Activated B cell treated with CpG ODN at 0.5 μM for 24 hours (primary cell): ENCODE measurements around the gene CBFA2T3. TPM values are rescaled to one million over a fixed set of nuclear protein-coding genes. Genes with fewer than 3 reads are reported as not detected.

Experiments
- ATAC-seq: fragments of 200-7000 bp; cut with Tn5 transposase; one replicate; pipeline ENCODE4 v1.10.0; 2021; ENCODE audit warnings: low read depth, mild to moderate bottlenecking, moderate library complexity
- CTCF ChIA-PET: fragments of 350-600 bp; sonication (Branson Sonifier 250); formaldehyde crosslinking; loops from one replicate; lab custom pipeline; 2021; ENCODE audit warnings: antibody characterized with exemption; lab: Charles Lee
- POLR2A ChIA-PET: fragments of 350-600 bp; sonication (Branson Sonifier 250); formaldehyde crosslinking; loops from one replicate; lab custom pipeline; 2021; ENCODE audit warnings: antibody characterized with exemption; lab: Charles Lee
- DNase-seq: peaks from one replicate; pipeline ENCODE4 v3.0.0; 2022
- H3K27ac Mint-ChIP-seq: one replicate; pipeline ENCODE4 v1.8.0; 2020; ENCODE audit warnings: mixed read lengths
- H3K27me3 Mint-ChIP-seq: one replicate; pipeline ENCODE4 v1.8.0; 2021; ENCODE audit warnings: mixed read lengths
- H3K36me3 Mint-ChIP-seq: one replicate; pipeline ENCODE4 v1.8.0; 2021; ENCODE audit warnings: low read depth, mixed read lengths
- H3K4me1 Mint-ChIP-seq: one replicate; pipeline ENCODE4 v1.8.0; 2021; ENCODE audit warnings: mixed read lengths
- H3K4me3 Mint-ChIP-seq: one replicate; pipeline ENCODE4 v1.8.0; 2020; ENCODE audit warnings: mild to moderate bottlenecking, mixed read lengths
- H3K9me3 Mint-ChIP-seq: one replicate; pipeline ENCODE4 v1.8.0; 2020; ENCODE audit warnings: mixed read lengths
- CTCF ChIP-seq: fragments of 200-600 bp; IDR thresholded peaks from one replicate; pipeline ENCODE4 v1.8.0; 2022; ENCODE audit warnings: antibody characterized with exemption, mild to moderate bottlenecking
- intact Hi-C: fragments of 100-400 bp; cut with micrococcal nuclease; formaldehyde crosslinking; loops from one replicate; pipeline ENCODE4 v1.15.1; 2024
- total RNA-seq: library from RNA; stranded (reverse); gene quantifications from 2 replicates; pipeline ENCODE4 v1.2.3, GENCODE V29; 2022

The CBFA2T3 gene
- total RNA-seq, 1 donor from 2014 or later: 63.3 TPM

GRCh38 chr16:89023621-89024511 is 46.9 kb upstream of the CBFA2T3 start:
- H3K4me1 Mint-ChIP-seq: peaks cover 4% of the 10 kb centered on the region
- peaks cover 12% of the 10 kb centered on the region for H3K27me3 Mint-ChIP-seq
- ChIA-PET CTCF (no interaction called here), POLR2A (interaction anchor here (1.4 kb wide), 1 partner anchor 14 kb away, joined by 8 read pairs; no protein-coding TSS in a partner anchor)
- no peak for TF ChIP-seq CTCF
- DNase-seq: no peak
- peaks cover 14% of the 10 kb centered on the region for H3K9me3 Mint-ChIP-seq
- H3K36me3 Mint-ChIP-seq: no peaks in the 10 kb centered on the region
- ATAC-seq: no peak
- H3K4me3 Mint-ChIP-seq: no peak overlapping the region
- intact Hi-C loops: no loop called here
- H3K27ac Mint-ChIP-seq: no peak overlapping the region

GRCh38 chr16:89023151-89023551 is 46.1 kb upstream of the CBFA2T3 start:
- ChIA-PET POLR2A (no interaction called here), CTCF (no interaction called here)
- H3K36me3 Mint-ChIP-seq: no peaks in the 10 kb centered on the region
- DNase-seq: no peak
- peaks cover 14% of the 10 kb centered on the region for H3K9me3 Mint-ChIP-seq
- peaks cover 4% of the 10 kb centered on the region for H3K4me1 Mint-ChIP-seq
- no peak for ATAC-seq
- no peak overlapping the region for H3K4me3 Mint-ChIP-seq
- H3K27me3 Mint-ChIP-seq: peaks cover 16% of the 10 kb centered on the region
- no peak for TF ChIP-seq CTCF
- no peak overlapping the region for H3K27ac Mint-ChIP-seq
- intact Hi-C loops: no loop called here

- intact Hi-C loops: no loop called here
- no peak for TF ChIP-seq CTCF
- Mint-ChIP-seq H3K4me1 (peaks cover 4% of the 10 kb centered on the region), H3K36me3 (no peaks in the 10 kb centered on the region), H3K9me3 (peaks cover 11% of the 10 kb centered on the region), H3K27ac (no peak overlapping the region), H3K27me3 (peaks cover 14% of the 10 kb centered on the region), H3K4me3 (no peak overlapping the region)
- ATAC-seq (no peak), DNase-seq (no peak)
- CTCF ChIA-PET: no interaction called here
- POLR2A ChIA-PET: no interaction called here
Measured at GRCh38 chr16:89022051-89022836, 45.2 kb upstream of the CBFA2T3 start.

GRCh38 chr16:89020925-89021595 is 44.1 kb upstream of the CBFA2T3 start:
- intact Hi-C loops: no loop called here
- H3K4me1 Mint-ChIP-seq: no peaks in the 10 kb centered on the region
- ChIA-PET POLR2A (no interaction called here), CTCF (no interaction called here)
- DNase-seq (no peak), ATAC-seq (no peak)
- H3K9me3 Mint-ChIP-seq: peaks cover 2% of the 10 kb centered on the region
- TF ChIP-seq CTCF: no peak
- no peaks in the 10 kb centered on the region for H3K36me3 Mint-ChIP-seq
- no peak overlapping the region for H3K27ac Mint-ChIP-seq
- peaks cover 14% of the 10 kb centered on the region for H3K27me3 Mint-ChIP-seq
- H3K4me3 Mint-ChIP-seq: no peak overlapping the region
